Loucy (cell line): Measurements from ENCODE around the gene APCDD1.

Experiments
- CTCF ChIP-seq: fragments of 200-600 bp; sonication (generic); conservative IDR thresholded peaks from 2 replicates; pipeline ENCODE4 v1.5.1; 2014; ENCODE audit warnings: mild to moderate bottlenecking, antibody characterized with exemption, low read length
- EZH2phosphoT487 ChIP-seq: fragments of 200-600 bp; IDR thresholded peaks from 2 replicates; pipeline ENCODE4 v1.6.1; 2018; ENCODE audit warnings: antibody characterized with exemption, mild to moderate bottlenecking, moderate library complexity, borderline replicate concordance

GRCh38 chr18:10439898-10440297 lies 14.5 kb upstream of the APCDD1 start:
- no peak for TF ChIP-seq CTCF
- TF ChIP-seq EZH2phosphoT487 = no peak
